Stomach (tissue), 4 donors: ENCODE results near the gene RFX2.

ENCODE experiments used
- CTCF ChIP-seq, 7 experiments: fragments of 450-650 bp in 4 of 7; fragments of 200-600 bp in 3 of 7; sonication (generic) in 3 of 7; IDR thresholded peaks; one replicate each; pipeline ENCODE4 v1.5.1; 2016 to 2019; ENCODE audit warnings: antibody characterized with exemption in 7 of 7, control low read depth in 2 of 7, mild to moderate bottlenecking in 1 of 7
- EP300 ChIP-seq: sonication (generic); formaldehyde crosslinking; IDR thresholded peaks from one replicate; pipeline ENCODE4 v1.6.1; 2017; ENCODE audit warnings: antibody characterized with exemption
- POLR2A ChIP-seq, 4 donors: fragments of 450-650 bp; IDR thresholded peaks; one replicate each; pipeline ENCODE4 v1.6.1; 2016; ENCODE audit warnings: antibody characterized with exemption in 4 of 4, control low read depth in 2 of 4, mild to moderate bottlenecking in 1 of 4, moderate library complexity in 1 of 4

- no peak for TF ChIP-seq CTCF (IDR thresholded peaks at IDR 0.05)
- no peak for TF ChIP-seq EP300
- TF ChIP-seq POLR2A (IDR thresholded peaks at IDR 0.05), result no peak
Observed at GRCh38 chr19:6108721-6109633, 1.3 kb downstream of the RFX2 start.
